ENCODE measurements around the gene FRMD8.

The FRMD8 gene, protein sequence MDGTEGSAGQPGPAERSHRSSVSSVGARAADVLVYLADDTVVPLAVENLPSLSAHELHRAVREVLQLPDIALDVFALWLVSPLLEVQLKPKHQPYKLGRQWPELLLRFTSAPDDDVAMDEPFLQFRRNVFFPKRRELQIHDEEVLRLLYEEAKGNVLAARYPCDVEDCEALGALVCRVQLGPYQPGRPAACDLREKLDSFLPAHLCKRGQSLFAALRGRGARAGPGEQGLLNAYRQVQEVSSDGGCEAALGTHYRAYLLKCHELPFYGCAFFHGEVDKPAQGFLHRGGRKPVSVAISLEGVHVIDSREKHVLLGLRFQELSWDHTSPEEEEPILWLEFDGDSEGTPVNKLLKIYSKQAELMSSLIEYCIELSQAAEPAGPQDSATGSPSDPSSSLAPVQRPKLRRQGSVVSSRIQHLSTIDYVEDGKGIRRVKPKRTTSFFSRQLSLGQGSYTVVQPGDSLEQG
- total RNA-seq: 57.8 reads per million, percentile 71 among the genes with 10 or more reads in this experiment

DNA sequence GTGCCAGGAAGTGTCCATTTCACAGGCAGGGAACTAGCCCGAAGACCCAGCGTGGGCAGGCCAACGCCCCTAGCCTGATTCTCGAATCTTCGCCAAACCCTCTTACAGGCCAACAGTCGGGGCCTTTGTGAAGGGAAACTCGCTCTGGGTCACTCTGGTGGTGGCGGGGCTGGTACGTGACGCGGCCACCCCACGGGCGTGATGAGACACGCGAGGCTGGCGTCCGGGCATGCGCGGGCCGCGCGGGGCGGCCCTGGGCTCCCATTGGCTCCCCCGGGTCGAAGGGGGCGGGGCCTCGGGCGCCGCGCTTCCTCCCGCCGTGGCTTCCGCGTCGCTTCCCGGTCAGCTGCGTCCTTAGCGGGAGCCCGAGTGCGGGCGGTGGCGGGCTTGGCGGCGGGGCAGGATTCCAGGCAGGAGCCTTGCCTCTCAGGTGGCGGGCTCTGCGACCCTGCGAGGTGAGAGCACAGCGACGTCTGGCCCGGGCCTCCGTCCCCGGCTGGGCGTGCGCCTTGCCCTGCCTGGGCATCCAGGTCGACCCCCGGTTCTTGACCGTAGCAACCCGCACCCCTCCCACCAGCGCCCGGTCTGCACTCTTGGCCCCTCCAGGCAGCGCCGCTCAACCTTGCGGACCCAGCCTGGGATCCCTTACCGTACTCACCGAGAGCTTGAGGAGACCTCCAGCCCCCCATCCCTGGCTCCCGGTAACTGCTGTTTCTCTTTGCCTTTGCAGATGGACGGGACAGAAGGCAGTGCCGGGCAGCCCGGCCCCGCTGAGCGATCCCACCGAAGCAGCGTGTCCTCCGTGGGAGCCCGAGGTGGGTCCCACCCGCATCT is at the start of gene FRMD8:
FRMD8 (plus strand) TSS at position 331 of the 834 bp plus-strand sequence; CDS start at position 731, 400 bp downstream.
- peak; percentile 88 for DNase-seq

- no peak for DNase-seq
Measured at GRCh38 chr11:65338676-65339075, 47.8 kb upstream of the FRMD8 start.

DNA sequence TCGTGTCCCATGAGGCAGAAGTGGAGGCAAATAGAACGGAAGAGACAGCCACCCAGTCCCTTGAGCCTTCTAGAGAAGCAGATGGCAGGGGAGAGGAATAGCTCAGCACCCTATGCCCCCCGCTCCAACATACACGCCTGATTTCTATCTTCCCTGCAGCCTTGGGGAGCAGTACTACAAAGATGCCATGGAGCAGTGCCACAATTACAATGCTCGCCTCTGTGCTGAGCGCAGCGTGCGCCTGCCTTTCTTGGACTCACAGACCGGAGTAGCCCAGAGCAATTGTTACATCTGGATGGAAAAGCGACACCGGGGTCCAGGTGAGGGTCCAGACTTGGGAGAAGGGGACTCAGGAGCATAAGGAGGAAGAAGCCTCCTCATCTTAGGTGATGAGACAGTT is 46.2 kb upstream of the FRMD8 start:
- DNase-seq: no peak

DNA sequence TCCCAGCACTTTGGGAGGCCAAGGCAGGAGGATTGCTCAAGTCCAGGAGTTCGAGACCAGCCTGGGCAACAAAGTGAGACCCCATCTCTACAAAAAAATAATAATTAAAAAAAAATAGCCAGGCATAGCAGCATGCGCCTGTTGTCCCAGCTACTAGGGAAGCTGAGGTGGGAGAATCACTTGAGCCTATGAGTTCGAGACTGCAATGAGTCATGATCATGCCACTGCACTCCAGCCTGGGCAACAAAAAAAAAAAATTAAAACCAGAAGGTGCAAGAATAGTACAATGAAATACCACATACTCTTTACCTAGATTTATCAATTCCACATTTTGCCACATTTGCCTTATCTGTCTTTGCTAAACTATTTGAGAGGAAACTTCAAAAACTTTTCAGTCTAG is 44.6 kb upstream of the FRMD8 start:
- DNase-seq: no peak

- DNase-seq: no peak
Measured at GRCh38 chr11:65351511-65351910, 34.9 kb upstream of the FRMD8 start.

- no peak for DNase-seq
Measured at GRCh38 chr11:65352783-65353182, 33.7 kb upstream of the FRMD8 start.

- DNase-seq: no peak
Measured at GRCh38 chr11:65353376-65353775, 33.1 kb upstream of the FRMD8 start.

DNA sequence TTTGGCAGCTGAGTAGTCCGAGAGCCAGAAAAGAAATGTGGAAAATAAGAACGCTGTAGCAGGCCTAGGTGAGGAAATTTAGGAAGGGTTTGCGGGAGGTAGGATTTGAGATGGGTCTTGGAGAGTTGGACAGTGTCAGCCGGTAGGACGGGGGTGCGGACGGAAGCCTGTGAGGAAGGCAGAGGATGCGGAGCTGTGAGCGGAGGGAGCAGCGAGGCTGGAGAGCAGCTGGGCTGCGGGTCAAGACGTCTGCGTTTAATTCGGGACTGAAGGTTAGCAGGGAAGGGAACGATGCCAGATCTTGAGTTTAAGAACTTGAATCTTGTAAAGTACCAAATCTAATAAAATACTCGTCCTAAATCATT is 32.6 kb upstream of the FRMD8 start:
- DNase-seq: no peak

- peak; percentile 97 for DNase-seq
Measured at GRCh38 chr11:65354265-65355012, 32.0 kb upstream of the FRMD8 start, which contains the start of gene TIGD3. TIGD3 (plus strand) TSS chr11:65354751; CDS start chr11:65355809, 1,058 bp downstream.

GRCh38 chr11:65355013-65355775 is 31.2 kb upstream of the FRMD8 start:
- peak; percentile 64 for DNase-seq

DNA sequence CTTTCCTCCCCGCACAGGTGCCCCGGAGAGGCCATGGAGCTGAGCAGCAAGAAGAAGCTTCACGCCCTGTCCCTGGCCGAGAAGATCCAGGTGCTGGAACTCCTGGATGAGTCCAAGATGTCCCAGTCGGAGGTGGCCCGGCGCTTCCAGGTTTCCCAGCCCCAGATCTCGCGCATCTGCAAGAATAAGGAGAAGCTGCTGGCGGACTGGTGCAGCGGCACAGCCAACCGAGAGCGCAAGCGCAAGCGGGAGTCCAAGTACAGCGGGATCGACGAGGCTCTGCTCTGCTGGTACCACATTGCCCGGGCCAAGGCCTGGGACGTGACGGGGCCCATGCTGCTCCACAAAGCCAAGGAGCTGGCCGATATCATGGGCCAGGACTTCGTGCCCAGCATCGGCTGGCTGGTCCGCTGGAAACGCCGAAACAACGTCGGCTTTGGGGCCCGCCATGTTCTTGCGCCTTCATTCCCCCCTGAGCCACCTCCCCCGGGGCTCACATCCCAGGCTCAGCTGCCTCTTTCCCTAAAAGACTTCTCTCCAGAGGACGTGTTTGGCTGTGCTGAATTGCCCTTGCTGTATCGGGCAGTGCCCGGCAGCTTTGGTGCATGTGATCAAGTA is 30.6 kb upstream of the FRMD8 start:
- DNase-seq: no peak

GRCh38 chr11:65356394-65356972 is 30.0 kb upstream of the FRMD8 start:
- DNase-seq: no peak

DNA sequence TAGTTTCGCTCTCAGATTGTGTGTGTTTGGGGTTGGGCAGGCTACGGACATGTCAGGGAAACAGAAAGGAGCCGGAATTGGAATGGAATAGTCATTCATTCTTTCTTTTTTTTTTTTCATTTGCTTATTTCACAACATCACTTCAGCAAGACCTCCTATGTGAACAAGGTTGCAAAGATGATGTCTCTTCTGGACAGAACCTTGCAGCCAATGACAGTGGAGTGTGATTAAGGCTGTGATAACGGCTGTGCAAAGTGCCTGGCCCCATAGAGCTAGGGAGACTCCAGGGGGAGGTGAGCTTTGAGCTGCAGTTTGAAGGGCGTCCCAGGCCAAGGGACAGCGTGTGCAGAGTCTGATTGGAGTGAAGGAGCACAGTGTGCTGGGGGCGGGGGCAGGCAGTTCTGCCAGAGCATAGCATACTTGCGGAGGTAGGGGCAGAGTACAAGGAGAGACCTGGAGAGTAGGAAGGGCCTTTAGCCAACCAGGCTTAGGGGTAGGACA is 28.5 kb upstream of the FRMD8 start:
- DNase-seq: no peak

DNA sequence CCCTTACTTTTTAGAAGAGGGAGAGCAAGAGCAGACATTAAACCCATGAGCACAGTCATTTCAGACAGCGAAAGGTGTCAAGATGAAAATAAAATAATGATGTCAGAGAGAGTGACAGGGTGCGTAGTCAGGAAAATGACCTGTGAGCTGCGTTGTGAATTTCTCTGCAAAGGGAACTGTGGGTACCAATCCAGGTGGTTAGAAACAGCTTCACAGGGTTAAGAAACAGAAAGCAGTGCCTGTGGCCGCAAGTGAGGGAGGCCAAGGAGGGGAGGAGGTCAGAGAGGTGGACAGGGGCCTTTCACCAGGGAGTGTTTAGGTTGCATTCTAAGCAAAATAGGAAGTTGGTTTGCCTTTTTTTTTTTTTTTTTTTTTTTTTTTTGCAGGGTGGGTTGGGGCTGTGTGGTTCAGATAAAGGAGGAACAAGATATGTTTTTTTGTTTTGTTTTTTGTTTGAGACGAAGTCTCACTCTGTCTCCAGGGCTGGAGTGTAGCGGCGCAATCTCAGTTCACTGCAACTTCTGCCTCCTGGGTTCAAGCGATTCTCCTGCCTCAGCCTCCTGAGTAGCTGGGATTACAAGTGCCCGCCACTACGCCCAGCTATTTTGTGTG is 24.0 kb upstream of the FRMD8 start:
- DNase-seq: no peak

- no peak for DNase-seq
Measured at GRCh38 chr11:65362966-65363365, 23.5 kb upstream of the FRMD8 start.

DNA sequence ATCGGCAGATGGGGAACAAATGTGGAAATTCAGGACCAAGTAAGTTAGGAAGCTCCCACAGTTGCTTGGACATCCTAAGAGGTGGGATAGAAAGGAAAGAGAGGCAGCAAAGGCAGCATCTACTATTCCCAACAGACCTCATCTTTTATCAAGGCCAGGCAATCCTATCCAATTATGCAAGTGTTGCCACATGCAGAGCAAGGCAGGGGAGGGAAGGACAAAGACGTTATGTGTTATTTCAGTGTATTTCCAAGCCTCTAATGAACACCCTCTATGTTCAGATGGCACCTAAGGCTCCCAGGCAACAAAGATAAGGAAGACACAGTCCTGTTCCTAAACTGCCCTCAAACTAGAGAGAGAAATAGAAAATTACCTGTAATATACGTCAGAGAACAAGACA is 22.7 kb upstream of the FRMD8 start:
- DNase-seq: no peak

- no peak for DNase-seq
Measured at GRCh38 chr11:65366340-65366773, 20.1 kb upstream of the FRMD8 start.

DNA sequence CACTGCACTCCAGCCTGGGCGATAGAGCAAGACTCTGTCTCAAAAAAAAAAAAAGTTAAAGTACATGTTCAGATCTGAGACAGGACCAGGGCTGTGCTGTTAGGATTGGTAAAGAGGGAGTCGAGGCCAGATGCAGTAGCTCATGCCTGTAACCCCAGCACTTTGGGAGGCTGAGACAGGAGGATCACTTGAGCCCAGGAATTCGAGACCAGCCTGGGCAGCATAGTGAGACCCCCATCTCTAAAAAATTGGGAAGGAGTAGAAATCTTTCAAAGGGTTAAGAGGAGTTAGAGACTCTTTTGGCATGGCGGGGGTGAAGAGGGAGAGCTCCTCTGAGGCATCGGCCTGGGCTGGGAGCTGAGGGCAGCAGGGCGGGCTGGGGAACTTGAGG is 15.8 kb upstream of the FRMD8 start:
- no peak for DNase-seq

- DNase-seq: no peak
Measured at GRCh38 chr11:65373839-65374580, 12.4 kb upstream of the FRMD8 start.

DNA sequence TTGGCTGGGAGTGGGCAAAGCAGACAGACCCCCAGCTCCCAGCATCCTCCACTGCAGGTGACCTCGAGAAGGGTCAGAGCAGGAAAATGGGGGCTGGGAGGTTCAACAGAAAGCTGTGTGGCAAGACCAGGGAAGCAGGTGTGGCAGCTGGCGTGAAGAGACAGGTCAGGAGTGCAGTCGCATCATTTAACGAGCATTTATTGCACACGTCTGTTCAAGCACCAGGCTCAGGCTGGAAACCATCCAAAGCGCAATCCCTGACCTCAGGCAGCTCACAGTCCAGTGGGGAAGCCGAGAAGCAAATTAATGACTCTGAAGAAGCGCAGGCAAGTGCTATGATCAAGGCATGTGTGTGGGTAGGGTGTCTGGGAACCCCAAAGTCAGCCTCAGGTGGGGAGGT is 11.4 kb upstream of the FRMD8 start:
- no peak for DNase-seq
